T-helper 9 cell (primary cell): ENCODE measurements around the gene MLXIPL.
"Not testable (repeated sequence)": the region's sequence is repeated elsewhere in the genome, so short reads cannot be mapped to it uniquely, and the experiment has no call there.

Source experiments
- DNase-seq: peaks from one replicate; pipeline ENCODE4 v3.0.0-alpha.2; 2020
- total RNA-seq, 2 donors: gene quantifications; one replicate each; lab custom pipeline; 2026; lab: John Stamatoyannopoulos, UW

Gene MLXIPL, protein sequence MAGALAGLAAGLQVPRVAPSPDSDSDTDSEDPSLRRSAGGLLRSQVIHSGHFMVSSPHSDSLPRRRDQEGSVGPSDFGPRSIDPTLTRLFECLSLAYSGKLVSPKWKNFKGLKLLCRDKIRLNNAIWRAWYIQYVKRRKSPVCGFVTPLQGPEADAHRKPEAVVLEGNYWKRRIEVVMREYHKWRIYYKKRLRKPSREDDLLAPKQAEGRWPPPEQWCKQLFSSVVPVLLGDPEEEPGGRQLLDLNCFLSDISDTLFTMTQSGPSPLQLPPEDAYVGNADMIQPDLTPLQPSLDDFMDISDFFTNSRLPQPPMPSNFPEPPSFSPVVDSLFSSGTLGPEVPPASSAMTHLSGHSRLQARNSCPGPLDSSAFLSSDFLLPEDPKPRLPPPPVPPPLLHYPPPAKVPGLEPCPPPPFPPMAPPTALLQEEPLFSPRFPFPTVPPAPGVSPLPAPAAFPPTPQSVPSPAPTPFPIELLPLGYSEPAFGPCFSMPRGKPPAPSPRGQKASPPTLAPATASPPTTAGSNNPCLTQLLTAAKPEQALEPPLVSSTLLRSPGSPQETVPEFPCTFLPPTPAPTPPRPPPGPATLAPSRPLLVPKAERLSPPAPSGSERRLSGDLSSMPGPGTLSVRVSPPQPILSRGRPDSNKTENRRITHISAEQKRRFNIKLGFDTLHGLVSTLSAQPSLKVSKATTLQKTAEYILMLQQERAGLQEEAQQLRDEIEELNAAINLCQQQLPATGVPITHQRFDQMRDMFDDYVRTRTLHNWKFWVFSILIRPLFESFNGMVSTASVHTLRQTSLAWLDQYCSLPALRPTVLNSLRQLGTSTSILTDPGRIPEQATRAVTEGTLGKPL
- 0 to 0.07 reads per million in 2 donors for total RNA-seq

DNA sequence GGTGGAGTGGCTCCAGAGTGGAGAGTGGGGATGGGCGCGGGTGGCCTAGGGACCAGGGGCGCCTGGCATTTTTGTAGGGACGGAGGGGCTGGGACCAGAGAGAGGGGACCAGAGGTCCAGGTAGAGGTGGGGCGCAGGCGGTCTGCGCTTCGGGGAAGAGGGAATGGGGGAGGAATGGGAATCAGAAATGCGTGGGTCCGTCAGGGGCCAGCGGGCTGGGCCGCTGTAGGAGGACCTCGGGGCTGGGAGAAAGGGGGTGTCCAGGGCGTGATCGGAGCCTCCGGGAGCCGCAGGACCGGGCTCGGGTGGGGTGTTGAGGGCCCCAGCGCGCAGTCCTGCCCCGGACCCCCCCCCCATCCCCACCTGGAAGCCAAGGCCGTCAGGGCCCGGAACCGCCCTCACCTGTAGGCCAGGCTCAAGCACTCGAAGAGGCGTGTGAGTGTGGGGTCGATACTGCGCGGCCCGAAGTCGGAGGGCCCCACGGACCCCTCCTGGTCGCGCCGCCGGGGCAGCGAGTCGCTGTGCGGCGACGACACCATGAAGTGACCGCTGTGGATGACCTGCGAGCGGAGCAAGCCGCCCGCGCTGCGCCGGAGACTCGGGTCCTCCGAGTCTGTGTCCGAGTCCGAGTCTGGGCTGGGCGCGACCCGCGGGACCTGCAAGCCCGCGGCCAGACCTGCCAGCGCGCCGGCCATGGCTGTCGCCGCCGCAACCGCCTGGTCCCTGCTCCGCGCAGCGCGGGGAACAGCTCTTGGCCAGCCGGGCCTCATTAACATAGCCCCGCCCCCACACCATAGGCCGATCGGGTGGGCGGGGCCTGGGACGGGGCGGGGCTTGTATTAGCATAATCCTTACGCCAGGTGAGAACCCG is at the start of gene MLXIPL:
Gene MLXIPL (minus strand): TSS at position 725 of the 871 bp plus-strand sequence. CDS start 30 bp downstream, at position 695.
- DNase-seq, result peak; percentile 54

DNA sequence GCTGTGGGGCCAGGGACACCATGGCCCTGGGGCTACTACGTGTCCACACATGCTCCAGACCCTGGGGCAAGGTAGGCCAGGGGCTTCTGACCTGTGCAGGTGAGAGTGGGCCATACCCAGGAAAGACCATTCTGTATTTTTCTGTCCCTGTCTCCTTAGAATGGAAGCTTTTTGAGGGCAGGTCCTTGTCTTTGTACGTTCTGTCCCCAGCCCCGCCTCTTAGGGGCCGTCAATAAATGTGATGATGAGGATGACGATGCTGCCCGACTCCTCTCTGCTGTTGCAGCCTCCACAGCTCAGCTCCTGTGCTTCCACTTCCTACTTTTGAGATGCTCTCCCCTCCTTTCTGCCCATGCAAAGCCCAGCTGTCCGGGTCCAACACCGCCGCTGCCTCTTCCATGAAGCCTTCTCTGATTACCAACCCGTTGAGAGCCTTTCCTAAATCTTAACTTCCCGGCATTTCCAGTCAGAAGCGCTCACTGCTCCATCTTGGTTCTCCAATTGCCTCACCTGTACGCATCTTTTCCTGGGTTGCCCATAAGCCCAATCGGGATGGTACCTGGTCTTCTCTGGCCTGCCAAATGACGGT is 47.6 kb upstream of the MLXIPL start:
- no peak for DNase-seq

DNA sequence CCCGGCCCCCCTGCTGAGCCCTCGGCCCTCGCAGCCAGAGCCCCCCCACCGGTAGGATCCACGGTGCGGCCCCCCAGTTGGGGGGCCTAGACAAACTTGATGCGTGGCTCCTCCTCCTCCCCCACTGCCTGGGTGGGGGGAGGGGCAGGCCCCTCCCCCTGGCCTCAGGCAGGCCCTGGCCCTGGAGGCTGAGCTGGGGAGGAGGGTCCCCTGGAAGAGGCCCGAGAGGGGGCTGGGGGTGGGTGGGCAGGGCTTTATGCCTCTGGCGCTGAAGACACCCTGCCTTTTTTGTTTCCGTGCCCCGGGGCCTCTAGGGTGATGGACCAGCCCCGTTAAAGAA is 47.0 kb upstream of the MLXIPL start:
- no peak for DNase-seq

DNA sequence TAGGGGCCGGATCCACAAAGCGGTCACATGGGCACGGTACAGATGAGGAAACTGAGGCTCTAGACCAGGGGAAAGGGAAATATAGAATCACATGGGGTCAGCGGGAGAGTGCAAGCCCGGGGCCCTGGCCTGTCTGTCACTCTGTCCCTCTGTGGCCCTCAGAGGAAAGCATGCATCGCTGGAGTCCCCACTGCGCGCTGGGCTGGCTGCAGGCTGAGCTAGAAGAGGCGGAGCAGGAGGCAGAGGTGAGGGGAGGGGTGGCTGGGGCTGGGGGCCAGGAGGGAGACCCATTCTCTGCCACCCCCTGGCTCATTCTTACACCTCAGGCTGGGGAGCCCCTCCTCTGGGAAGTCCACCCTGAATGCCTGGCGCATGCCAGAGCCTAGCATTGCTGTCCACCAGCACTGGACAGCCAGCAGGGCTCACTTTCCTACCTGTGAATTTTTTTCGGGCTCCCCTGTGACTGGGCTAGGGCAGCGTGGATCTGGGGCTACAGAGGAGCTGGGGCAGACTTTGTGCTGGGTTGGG is 45.6 kb upstream of the MLXIPL start:
- no peak for DNase-seq

DNA sequence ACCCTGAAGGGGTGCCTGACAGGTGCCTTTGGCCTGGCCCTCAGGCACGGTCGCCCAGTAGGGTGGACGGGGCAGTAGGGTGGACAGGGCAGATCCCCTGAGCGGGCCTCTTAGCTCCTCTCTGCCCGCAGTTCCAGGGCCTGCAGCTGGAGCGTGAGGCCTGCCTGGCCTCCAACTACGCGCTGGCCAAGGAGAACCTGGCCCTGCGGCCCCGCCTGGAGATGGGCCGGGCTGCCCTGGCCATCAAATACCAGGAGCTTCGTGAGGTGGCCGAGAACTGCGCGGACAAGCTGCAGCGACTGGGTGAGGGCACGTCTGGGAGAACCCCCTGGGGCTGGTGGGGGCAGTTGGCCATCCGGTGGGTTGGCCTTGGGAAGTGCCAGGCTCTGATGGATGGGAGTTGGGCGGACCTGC is 45.0 kb upstream of the MLXIPL start:
- no peak for DNase-seq

DNA sequence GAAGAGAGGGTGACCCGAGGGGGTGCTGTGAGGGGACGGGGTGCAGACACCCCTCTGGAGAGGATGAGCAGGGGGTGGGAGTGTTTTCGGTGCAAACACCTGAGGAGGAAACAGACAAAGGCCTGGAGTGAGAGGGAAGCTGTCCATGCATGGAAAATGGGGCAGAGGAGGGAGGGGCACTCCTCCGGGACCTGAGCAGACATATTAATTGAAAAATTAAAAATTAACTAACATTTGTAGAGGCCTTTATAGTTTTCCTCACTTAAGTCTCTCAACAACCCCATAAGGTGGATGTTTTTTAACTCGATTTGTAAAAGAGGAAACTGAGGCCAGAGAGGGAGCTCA is 44.5 kb upstream of the MLXIPL start:
- no peak for DNase-seq

DNA sequence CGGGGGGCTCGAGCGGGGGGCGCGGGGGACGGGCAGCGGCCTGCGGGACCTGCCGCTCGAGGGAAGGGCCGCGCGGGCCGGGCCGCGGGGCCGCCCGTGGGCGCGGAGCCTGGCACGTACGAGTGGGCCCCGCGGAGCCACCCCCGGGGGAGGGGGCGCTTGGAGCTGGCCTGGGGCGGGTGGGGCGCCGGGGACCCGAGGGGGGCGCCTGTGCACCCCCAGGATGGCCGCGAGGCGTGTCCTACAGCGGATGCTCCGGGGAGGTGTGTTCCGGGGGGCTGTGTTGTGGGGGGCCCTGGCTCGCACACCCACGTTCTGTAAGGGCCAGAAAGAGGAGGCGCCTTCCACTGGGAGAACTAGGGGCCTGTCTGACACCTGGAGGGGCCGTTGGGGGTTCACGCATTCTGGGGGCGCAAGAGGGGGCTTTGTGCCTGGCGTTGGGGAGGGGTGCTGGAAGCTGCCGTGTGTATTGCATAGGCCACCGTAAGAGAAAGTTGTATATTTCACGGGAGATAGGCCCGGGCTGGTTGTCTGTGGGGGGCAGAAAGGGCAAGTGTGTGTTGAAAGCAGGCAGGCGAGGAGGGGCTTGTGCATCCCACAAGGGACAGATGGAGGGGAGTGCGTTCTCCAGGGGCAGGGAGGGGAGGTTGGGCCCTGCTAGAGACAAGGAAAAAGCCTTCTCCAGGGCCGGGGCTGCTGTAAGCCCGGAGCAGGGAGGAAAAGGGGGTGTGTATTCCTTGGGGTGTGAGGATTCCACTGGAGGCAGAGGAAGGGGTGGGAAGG is 44.0 kb upstream of the MLXIPL start:
- DNase-seq, result no peak

DNA sequence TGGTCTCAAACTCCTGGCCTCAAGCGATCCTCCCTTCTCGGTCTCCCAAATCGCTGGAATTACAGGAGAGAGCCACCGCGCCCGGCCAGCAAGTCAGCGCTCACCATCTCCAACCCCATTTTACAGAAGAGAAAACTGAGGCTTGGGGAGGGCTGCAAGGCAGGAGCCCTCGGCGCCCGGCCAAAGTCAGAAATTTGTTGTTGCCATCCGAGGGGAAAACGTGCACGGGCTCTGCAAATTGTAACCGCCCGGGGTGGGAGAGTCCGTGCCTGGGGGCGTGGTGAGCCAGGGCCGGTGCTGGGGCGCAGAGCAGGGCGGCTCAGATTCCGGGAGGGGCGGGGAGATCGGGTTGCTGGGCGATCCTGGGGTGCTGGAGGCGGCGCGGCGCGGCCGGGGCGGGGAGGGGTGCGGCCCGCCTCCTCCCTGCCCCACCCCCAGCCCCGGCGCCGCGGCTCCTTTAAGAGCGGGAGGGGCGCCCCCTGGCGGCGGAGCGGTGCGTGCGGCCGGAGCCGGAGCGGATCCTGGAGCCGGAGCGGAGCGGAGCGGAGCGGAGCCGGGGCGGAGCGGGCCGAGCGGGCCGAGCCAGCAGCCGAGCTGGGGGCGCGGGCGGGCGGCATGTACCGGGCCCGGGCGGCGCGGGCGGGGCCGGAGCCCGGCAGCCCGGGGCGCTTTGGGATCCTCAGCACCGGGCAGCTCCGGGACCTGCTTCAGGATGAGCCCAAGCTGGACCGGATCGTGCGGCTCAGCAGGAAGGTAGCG is 43.2 kb upstream of the MLXIPL start, which contains the start of gene VPS37D:
Gene VPS37D (plus strand): TSS at position 488 of the 759 bp plus-strand sequence. CDS start 128 bp downstream, at position 616.
- peak; percentile 97 for DNase-seq

DNA sequence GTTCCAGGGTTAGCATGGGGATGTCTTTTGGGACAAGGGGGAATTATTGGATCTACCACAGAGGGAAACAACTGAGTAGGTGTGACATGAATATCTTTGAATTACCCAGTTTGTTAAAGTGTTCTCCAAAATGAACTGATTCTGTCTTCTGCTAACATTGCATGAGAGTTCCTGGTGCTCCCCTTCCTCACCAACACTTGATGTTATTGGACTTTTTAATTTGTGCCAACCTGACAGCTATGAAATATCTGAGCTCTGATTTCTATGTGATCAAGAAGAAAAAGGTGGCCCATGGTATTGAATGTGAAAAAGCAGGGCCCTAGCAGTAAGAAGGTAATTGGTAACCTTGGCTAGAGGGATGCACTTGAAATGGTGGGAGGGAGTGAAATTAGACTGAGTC is 38.7 kb upstream of the MLXIPL start:
- no peak for DNase-seq

DNA sequence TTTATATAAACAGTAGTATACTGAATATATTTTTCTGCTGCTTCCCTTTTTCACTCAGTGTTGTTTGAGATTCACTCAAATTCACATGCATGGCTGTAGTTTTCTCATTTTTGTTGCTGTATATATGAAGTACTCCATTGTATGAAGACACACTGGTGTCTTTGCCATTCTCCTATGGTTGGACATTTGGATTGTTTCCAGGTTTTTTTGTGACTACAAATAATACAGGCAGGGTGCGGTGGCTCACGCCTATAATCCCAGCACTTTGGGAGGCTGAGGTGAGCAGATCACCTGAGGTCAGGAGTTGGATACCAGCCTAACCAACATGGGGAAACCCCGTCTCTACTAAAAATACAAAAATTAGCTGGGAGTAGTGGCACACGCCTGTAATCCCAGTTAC is 36.3 kb upstream of the MLXIPL start:
- DNase-seq, result not testable (repeated sequence)

DNA sequence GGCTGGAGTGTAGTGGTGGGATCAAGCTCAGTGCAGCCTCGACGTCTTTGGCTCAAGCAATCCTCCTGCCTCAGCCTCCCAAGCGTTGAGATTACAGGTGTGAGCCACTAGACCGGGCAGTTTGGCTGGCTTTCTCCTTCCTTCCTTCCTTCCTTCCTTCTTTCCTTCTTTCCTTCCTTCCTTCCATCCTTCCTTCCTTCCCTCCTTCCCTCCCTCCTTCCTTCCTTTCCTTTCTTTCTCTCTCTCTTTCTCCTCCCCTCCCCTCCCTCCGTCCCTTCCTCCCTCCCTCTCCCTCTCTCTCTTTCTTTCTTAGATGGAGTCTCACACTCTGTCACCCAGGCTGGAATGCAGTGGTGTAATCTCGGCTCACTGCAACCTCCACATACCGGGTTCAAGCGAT is 35.7 kb upstream of the MLXIPL start:
- no peak for DNase-seq

DNA sequence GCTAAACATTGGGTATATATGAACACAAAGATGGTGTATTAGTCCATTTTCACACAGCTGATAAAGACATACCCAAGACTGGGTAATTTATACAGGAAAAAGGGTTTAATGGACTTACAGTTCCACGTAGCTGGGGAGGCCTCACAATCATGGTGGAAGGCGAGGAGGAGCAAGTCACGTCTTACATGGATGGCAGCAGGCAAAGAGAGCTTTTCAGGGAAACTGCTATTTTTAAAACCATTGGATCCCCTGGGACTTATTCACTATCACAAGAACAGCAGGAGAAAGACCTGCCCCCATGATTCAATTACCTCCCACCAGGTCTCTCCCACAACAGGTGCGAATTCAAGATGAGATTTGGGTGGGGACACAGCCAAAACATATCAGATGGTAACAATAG is 31.0 kb upstream of the MLXIPL start:
- not testable (repeated sequence) for DNase-seq

DNA sequence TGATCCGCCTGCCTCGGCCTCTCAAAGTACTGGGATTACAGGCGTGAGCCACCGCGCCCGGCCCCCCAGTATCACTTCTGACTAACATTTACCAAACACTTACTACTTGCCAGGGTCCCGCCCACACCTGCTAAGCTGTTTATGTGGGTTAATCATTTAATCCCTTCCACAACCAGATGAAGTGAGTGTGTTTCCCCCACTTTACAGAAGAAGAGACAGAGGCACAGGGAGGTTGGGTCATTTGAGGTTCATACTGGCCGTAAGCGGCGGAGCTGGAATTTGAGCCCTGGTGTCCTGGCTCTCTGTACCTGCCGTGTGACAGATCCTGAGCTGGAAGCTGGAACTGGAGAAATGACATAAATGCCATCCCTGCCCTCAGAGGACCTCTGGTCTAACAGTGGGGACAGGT is 28.2 kb upstream of the MLXIPL start:
- no peak for DNase-seq

DNA sequence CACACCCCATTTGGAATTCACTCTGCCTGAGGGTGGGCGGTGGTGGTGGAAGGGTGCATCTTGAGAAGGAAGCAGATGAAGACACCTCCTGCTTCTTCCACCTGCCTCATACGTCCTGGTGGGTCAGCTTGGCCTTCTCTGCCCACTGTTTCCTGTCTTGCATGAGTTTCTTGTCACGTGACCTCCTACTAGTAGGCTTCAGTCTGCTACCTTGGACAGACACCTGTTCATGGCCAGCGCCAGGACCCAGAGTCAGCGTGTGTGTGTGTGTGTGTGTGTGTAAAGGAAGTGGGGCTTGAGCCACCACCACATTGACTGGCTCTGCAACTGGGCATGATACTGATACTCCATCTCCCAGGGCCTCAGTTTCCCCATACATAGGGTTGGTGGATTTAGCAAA is 26.2 kb upstream of the MLXIPL start:
- DNase-seq, result no peak

DNA sequence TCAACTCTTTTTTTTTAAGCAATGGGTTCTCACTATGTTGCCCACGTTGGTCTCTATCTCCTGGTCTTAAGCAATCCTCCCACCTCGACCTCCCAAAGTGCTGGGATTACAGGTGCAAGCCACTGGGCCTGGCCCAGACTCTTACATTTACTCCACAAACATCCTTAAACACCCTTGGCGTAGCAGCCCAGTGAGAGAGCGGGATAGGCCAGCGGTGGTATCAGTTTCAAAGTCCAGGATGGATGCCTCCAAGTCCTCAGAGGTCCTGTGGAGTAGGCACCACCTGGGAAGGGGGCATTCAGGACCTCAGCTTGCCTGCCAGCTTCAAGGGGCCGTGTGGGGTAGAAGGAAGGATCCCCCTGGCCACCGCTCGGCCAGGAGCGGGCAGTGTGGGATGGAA is 25.3 kb upstream of the MLXIPL start:
- no peak for DNase-seq

DNA sequence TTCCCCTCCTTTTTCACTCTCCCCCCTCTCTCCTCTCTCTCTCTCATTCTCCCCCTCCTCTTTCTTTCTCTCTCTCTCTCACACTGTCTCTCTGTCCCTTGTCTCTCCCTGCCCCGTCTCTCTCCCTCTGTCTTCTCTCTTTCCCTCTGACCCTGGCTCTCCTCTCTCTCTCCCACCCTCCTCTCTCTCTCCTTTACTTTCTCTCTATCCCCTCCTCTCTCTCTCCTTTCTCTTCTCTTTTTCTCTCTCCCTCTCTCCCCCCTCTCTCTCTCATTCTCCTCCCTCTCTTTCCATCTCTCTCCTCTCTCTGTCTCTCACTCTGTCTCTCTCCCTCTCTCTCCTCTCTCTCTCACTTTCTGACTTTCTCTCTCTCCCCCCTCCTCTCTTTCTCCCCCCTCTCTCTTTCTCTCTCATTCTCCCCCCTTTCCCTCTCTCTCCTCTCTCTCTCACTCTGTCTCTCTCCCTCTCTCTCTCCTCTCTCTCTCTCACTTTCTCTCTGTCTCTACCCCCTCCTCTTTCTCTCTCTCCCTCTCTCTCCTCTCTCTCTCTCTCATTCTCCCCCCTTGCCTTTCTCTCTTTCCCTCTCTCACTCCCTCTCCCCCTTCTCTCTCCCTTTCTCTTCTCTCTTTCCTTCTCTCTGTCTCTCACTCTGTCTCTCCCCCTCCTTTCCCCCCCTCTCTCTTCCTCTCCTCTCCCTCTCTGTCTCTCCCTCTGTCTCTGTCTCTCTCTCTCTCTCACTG is 24.4 kb upstream of the MLXIPL start:
- no peak for DNase-seq

DNA sequence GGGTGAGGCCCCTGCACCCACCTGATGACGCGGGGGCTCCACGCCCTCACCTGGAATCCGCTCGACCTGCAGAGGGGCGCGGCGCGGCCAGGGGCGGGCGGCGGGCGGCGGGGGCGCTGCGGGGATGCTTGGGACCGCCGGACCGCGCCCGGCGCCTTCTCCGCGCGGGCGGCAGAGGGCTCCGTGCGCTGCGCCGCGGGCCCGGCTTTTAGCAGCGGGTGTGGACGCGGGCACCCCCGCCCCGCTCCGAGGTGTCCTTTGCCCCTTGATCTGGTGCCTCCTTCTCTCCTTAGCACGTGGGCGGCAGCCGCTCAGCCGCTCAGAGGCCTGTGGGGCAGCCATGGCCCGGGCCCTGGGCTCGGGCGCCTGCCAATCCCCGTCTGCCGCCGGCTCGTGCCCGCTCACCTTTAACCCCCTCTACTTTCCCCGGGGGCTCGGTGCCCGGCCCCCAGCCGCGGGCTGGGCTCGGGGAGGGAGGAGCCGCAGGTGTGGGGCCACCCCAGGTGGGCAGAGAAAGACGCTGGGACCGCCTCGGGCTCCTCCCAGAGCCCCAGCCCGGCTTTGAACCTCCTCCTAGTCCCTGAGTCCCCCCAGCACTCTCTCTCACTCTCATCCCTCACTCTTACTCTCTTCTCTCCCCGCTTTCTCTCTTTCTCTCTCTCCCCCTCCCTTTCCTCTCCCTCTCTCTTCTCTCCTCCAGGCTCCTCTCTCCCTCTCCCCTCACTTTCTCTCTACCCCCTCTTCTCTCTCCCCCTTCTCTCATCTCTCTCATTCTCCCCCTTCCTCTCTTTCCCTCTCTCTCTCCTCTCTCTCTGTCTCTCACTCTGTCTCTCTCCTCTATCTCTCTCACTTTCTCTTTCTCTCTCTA is 23.6 kb upstream of the MLXIPL start:
- no peak for DNase-seq

DNA sequence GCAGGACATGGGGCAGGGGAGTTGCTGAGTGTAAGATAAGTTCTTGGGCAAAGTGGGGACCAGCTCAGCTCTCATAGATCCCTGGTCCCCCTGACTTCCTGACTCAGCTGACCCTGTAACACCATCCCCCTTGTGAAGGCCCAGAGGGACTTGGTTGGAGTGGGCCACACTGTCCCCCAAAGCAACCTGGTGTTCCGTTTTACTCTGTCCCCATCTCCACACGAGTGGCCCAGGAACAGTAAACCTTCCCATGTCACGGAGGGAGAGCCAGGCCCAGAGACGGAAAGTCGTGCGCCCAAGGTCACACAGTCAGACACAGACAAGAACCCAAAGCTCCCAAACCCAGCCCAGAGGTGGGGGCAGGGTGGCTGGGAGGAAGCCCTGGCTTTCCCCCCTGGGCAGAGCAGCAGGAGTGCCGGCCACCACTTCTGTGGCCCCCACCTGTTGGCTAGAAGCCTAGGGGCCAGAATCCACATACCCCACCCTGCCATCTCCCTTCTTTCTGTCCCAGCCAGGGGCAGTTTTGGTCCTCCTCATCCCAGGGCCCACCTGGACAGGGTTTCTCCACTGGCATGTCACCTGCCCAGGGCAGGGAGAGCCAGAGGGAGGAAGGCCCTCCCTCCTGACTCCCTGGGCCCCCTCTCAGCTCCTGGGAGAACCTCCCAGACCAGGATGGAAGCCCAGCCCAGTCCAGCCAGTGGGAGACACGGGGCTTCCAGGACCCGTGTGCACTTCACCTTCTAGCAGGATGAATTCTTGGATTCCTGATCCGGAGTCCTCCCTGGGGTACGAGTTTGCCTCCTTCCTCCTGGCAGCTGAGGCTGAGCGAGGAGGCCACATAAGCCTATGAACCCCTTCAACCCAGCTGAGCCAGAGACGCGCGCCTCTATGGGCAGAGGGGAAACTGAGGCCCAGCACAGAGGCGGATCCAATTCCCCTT is 22.7 kb upstream of the MLXIPL start:
- DNase-seq, result no peak
